HG03280 (cell line): ENCODE data around the gene IGFALS.

Source experiments
- ATAC-seq: cut with Tn5 transposase; IDR thresholded peaks from one replicate; pipeline ENCODE4 v1.9.1; 2021; ENCODE audit warnings: mild to moderate bottlenecking, moderate library complexity; ENCODE audit not compliant: unreplicated experiment

Gene IGFALS

DNA sequence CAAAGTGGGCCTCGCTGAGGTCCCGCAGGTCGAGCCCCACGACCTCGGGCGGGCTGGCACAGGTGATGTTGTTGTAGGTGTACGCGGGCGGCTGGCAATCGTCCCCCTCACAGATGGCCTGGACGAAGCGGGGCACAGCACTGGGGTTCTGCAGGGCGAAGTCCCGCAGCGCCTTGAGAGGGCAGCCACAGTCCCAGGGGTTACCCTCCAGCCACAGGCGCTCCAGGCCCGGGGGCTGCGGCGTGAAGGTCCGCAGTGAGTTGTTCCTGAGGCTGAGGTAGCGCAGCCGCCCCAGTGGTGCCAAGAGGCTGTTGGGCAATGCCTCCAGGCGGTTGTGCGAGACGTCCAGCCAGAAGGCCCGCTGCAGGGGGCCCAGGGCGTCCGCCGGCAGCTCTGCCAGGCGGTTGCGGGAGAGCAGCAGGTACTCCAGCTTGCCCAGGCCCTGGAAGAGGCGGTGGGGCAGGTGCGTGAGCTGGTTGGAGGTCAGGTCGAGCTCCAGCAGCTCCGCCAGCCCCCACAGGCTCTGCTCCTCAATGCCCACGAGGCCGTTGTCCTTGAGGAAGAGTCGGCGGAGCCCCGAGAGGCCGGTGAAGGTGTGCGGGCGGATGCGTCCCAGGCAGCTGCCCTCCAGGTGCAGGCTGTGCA lies 2.8 kb downstream of the IGFALS start:
- no peak for ATAC-seq

- no peak for ATAC-seq
Measured at GRCh38 chr16:1790261-1790610, 3.3 kb downstream of the IGFALS start.

DNA sequence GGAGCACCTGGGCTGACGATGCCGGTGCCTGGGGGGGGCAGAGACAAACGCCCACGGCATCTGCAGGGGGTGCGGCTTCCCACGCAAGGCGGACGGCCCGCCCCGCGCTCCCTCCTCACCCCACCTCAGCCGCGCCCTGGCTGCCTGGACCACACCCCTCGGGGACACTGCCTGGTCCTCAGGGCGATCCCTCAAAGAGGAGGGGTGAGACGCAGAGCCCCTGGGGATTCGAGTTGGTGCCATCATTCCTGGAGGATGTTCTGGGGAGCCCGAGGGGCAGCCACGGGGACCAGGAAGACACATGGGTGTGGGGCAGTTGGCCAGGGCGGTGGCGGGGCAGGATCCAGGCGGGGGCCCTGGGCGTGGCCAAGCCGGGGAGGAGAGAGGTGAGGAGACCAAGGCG lies 3.9 kb downstream of the IGFALS start:
- ATAC-seq = no peak

GRCh38 chr16:1788708-1789100 lies 4.8 kb downstream of the IGFALS start:
- ATAC-seq = no peak

DNA sequence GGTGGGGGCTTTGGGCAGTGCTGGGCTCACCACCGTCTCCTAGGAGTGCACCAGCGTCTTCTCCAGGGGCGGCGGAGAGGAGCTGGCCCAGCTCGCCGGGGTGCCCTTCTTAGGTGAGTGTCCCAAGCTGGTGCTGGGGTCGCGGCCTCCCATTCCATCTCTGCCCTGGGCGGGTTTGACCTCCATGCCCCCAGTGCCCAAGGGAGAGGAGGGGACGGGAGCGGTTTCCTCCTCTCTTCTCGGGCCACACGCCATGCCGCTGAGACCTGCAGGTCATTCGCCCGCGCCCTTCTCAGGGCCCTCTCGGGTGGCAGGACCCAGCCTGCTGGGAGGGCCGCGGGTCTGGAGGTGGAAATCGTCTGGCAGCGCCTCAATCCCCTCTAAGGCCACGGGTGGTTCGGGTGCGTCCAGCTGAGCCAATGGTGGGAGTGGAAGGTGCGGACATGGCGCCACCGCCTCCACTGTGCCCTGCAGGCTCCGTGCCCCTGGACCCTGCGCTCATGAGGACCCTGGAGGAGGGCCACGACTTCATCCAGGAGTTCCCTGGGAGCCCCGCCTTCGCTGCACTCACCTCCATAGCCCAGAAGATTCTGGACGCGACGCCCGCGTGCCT lies 5.3 kb downstream of the IGFALS start:
- ATAC-seq = no peak

GRCh38 chr16:1787322-1788094 lies 6.0 kb downstream of the IGFALS start:
- ATAC-seq = no peak

GRCh38 chr16:1787056-1787321 lies 6.5 kb downstream of the IGFALS start:
- ATAC-seq = no peak

- ATAC-seq = no peak
Measured at GRCh38 chr16:1786242-1787055, 7.1 kb downstream of the IGFALS start.

GRCh38 chr16:1785846-1786170 lies 7.7 kb downstream of the IGFALS start:
- ATAC-seq = no peak

DNA sequence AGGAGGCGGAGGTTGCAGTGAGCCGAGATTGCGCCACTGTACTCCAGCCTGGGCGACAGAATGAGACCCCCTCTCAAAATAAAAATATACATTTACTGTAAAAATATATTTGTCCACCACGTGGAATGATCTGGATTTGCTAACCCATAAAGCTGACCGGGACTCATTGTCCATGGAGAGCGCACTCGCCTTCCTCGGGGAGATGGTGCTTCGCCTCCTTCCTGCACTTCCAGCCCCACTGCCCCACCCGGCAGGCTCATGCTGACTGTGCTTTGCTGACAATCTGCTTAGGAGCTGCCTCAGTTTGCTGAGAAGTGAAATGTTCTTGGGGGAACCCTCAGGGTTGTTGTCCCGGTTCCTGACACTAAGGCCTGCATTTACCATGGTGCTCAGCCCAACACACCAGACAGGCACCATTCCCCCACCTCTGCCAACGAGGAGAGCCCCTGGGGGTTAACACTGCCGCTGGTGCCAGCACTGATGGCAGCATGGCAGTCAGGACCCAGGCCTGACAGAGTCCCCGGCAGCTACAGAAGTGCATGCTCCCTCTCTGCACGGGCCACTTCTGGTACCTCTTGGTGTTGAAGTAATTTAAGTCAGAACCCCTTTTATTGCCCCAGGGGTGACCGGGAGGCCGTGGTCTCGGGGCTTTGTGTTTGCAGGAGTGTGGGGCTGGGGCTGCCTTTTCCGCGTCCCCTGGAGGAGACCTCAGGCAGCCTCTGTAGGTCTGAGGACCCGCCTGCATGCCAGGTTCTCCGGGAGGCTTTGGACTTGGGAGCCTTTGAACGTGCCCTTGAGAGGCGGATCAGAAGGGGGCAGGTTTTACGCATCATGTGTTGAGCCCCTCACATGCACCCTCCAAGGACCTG lies 8.3 kb downstream of the IGFALS start:
- ATAC-seq = no peak

GRCh38 chr16:1782408-1783264 lies 10.9 kb downstream of the IGFALS start, which contains the start of the genes NUBP2 and SPSB3:
Gene NUBP2, plus strand, starts transcription at chr16:1782960. Its CDS starts 61 bp downstream, at chr16:1783021.
Gene SPSB3, minus strand, starts transcription at chr16:1782571. Its CDS starts 1,088 bp downstream, at chr16:1781483.
- ATAC-seq = peak; percentile 82

GRCh38 chr16:1781758-1782407 lies 11.6 kb downstream of the IGFALS start:
- ATAC-seq = peak; percentile 3

DNA sequence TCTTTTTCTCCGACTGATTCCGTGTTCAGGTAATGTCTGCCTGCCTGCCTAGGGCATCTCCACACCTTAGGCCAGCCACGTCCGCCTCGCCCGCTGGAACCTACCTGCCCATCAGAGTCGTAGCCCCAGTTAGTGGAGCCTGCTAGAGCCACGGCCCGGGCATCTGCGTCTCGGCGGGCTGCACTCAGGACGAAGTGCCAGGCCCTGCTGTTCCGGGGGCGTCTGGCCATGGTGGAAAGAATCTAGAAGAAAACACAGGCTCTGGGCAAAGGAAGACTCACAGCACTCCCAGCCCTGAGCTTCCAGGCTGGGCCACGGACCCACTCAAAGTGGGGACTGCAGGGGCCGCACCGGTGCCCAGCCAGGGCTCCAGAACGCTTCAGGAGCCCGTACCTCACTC lies 12.3 kb downstream of the IGFALS start:
- ATAC-seq = no peak

DNA sequence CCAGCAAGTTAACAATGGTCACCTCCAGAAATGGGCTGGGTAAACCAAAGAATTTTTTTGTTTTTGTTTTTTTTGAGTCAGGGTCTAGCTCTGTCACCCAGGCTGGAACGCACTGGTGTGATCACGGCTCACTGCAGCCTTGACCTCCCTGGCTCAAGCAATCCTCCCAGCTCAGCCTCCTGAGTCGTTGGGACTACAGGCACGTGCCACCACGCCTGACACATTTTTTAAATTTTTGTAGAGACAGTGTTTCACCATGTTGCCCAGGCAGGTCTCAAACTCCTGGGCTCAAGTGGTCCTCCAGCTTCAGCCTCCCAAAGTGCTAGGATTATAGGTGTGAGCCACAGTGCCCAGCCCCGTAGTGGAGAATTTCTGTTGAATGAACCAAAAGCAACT lies 12.8 kb downstream of the IGFALS start:
- no peak for ATAC-seq

DNA sequence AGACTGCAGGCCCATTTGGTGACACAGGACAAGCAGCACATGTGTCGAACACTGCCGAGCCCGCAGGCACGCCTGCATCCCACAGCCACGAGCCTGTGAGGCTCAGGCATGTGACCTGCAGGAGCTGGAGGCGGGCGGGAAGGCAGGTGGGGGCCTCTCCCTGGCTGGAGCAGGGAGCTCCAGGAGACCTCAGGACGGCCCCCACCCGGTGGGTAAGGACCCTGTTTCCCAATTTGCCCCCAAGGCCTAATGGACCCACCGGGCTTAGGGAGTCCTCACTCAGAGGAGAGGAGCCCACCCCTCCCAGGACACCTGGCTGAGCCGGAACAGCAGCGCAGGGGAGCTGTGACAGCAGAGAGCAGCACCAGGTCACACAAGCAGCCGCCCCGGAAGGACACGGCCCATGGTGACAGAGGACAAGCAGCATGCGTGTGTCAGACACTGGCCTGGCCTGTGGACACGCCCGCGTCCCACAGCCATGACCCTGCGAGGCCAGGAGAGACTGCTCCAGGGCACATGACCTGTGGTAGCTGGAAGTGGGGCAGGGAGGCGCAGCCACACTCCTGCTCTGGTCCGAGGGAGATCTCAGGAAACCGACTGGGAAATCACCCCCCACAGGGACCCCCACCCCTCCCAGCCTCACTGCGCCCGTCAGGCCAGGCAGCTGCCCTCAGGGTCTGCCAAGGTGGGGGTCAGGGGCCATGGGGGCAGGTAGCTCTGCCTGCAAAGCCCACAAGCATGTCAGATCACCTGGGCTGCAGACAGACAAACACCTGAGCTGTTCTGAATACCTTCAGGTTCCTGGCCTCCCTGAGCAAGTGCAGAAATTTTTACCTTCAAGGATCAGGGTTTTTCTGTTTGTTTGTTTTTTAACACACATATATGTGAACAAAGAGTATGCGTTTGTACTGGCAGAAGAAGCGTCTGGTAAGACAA lies 13.5 kb downstream of the IGFALS start:
- ATAC-seq = no peak

DNA sequence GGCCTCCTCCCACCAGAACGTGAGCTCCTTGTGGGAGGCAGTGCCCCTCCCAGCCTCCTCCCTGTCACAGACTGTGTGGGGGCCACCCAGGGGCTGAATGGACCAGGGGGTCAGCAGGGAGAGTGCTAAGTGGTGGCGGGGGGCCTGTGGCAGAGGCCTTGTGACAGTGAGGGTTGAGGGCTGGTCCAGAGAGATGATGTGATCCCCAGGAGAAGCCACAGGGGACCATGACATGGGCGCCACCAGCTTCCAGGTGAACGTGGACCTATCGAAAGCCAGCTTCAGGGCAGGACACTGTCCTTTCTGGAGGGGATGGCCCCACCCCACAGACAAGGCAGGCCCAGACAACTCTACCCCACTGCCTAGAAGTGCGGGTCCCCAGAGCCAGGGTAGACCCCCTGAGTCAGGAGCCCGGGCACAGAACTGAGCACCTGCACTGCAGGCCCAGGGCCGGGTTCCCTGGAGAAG lies 14.2 kb downstream of the IGFALS start:
- ATAC-seq = no peak

DNA sequence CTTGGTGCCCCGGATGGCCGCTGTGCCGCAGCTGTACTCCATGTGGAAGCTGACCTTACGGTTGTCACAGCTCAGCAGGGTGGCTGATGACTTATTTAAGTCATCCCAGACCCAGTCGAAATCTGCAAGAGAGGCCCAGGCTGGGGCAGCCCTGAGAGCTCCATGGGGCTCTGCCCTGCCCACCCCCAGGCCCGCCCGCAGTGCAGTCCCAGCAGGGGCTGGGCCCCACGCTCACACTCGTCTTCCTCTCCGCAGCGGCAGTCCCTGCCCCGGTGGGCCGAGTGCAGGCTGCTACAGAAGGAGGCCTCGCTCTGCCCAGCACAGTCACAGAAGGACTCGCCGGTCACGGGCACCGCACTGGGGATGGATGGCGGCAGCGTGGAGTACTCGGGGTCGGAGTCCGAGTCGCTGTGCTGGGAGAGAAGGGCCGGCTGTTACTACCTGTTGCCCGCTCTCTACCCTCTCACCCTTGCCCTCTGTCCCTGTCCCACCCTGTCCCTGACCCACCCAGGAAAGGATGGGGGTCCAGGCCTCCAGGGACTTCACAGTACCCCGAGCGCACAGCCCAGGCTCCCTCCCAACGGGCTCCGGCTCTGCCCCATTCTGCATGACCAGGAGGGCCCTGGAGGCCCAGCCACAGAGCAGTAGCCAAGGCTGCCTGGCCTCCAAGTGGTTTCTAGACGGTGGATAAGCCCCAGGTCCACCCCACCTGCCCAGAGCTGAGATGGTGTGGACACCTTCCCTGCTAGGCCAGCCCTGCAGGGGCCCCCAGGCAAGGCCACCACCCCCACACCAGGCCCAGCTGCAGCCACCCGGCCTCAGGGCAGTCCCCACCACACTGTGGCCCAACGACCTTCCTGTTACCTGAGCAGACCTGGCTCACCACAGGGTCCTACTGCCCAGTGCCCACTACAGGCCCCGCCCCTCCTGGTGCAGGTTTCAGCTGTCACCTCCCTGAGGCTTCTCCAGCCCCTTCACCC lies 15.0 kb downstream of the IGFALS start:
- no peak for ATAC-seq
